SH-SY5Y (cell line): ENCODE data around the gene CAMTA1.

ENCODE experiments used
- GATA2 ChIP-seq: IDR thresholded peaks from 2 replicates; pipeline ENCODE4 v1.6.1; 2011; ENCODE audit warnings: mild to moderate bottlenecking, low read depth, low read length
- GATA3 ChIP-seq: IDR thresholded peaks from 2 replicates; pipeline ENCODE4 v1.6.1; 2011; ENCODE audit warnings: low read depth, mild to moderate bottlenecking, low read length, moderate library complexity

DNA sequence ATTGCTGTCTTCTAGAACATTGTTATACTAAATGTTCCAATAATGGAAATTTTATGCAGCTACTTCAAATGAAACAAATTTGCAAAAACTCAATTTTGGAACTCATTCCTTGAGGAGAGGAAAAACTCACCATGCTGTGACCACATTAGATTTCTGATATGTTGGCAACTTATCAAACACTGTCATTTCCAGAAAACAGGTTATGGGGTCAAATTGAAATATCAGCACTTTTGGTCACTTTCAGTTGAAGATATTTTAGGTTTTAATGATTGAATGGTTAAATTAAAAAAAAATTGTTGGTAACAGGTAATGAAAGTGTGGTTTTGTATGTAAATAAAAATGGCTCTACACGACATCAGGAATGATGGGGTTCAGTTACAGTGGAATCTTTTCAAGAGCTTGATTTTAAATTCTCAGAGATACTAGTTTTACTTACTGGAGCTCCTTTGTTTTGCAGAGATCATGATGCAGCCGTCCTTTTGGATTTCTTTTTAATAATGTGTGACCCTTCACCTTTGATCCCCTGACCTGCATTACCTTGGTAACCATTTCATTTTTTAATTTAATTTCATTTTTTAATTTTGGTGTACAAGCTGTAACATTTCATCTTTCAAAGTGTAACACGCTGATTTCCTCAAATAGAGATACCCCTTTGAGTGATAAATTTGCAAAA is 86.2 kb downstream of the CAMTA1 start:
- TF ChIP-seq GATA3: no peak
- TF ChIP-seq GATA2: no peak
